ENCODE data around the gene GRIA3.
"Not testable (repeated sequence)": the region's sequence is repeated elsewhere in the genome, so short reads cannot be mapped to it uniquely, and the experiment has no call there.

Gene GRIA3

DNA sequence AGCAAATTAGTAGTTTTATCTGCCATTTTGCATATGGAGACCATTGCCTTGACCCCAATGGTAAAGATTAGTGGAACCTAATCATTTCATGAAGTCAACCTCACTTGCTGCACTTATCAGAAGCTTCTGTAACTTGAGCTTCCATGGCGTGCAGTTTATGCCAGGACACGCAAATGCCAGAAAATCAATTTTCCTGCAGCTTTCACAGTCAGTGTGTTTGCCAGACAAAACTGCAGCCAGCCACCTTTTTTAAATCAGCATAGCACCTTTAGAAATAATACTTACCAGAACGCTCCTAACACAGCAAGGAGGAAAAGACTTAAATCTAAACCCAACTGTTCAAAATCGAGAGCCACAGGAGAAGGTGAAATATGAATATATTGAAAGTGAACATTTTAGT, 265.3 kb downstream of the GRIA3 start:
- in situ Hi-C loops (cut with HindIII; ENCODE audit: low sequenced_read_pairs), result no loop called here

DNA sequence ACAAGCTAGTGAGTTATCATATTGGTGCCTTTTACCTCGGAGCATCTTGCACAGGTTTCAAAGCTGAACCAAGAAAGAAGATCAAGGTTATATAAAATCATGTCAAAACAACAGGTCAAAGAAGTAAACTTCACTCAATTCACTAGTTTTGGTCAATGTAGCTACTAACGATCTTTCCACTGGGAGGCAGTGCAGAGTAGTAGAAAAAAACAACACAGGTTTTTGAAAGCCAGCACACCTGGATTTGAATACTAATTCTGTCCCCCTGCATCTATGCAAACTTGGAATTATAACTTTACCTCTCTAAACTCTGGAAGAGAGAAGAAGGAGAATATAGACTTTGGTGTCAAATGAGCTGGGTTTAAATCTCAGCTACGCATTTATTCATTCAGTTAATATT, 266.1 kb downstream of the GRIA3 start:
- in situ Hi-C loops (cut with HindIII; ENCODE audit: low sequenced_read_pairs), result no loop called here

DNA sequence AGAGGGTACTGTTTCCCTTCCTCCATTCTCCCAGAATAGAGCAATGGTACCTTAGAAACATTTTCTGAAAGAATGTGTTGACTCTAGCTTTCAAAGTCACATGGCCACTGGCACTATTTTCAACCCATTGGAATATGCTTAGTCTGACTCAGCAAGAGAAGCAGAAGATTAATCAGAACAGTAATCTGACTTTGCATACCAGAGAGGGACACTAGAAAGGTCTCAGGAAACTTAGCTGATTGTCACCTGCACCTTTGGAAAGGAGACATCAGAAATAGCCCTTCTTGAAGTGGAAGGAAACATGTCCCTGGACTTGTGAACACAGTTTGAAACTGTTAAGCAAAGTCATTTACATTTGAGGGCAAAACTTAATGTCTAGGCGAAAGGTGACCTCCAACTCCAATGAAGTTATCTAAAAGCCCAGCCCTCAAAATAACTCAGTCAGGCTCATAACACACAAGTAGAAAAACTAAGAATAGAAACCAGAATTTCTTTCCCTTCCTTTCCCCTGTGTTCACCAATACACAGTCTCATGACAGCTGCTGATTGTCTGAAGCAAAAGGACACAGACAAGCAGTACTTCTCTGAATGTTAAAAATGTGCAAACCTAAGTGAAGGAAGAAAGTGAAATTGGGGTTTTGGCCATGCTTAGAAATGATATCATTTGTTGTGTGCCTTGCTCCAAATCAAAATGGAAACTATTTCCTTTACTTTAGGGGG, 270.8 kb downstream of the GRIA3 start:
- in situ Hi-C loops (cut with HindIII; ENCODE audit: low sequenced_read_pairs), result no loop called here

DNA sequence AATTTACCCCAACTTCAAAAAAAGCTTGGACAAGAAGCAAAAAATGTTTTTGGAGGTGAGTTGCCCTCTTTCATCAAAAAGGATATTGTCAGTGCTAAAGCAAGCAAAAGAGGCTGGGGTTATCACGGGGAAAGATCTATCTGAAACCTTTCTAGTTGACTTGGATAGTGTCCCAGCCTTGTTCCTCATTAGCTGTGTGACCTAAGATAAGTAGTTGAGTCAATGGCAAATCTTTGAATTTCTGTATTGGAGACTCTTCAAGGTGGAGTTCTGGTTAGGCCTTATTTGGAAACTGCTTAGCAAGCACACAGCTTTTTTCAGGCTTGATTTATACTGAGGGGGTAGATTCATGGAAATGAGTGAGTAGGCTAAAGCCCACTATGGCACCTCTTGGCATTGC, 271.6 kb downstream of the GRIA3 start:
- in situ Hi-C loops (cut with HindIII; ENCODE audit: low sequenced_read_pairs), result no loop called here

- in situ Hi-C loops (cut with HindIII; ENCODE audit: low sequenced_read_pairs), result no loop called here
Observed at GRCh38 chrX:123464709-123465108, 280.6 kb downstream of the GRIA3 start.

GRCh38 chrX:123468481-123468880, 284.4 kb downstream of the GRIA3 start:
- in situ Hi-C loops (cut with HindIII; ENCODE audit: low sequenced_read_pairs), result no loop called here

DNA sequence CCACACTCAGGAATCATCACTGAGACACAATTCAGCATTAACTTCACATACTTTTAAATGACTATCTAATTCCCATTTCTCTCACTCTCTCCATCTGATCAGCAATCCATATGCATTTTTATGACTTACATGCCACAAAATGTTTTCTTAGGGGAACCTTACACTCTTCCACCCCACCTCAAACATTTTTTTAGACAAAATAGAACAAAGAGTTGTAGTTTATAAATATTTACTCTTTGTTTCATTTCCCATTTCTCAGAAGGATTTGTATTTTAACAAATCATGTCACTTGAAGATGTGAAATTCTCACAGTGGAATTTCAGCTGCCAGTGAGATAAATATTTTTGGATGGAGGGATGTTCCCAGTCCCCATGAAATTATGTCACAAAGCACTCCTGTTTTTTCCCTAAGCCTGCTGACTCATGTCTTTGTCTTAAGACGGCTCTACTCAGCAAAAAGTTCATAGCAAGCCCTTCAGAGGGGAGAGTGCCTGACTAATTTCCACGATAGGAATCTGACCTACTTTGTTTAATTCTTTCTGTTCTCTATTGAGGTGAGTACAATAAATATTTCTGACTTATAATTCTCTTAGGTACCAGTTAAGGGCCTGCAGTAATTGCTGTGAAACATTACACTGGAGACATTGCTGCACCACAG, 291.1 kb downstream of the GRIA3 start:
- in situ Hi-C loops (cut with HindIII; ENCODE audit: low sequenced_read_pairs), result no loop called here

- in situ Hi-C loops (cut with HindIII; ENCODE audit: low sequenced_read_pairs), result no loop called here
Observed at GRCh38 chrX:123476611-123477219, 292.6 kb downstream of the GRIA3 start.

DNA sequence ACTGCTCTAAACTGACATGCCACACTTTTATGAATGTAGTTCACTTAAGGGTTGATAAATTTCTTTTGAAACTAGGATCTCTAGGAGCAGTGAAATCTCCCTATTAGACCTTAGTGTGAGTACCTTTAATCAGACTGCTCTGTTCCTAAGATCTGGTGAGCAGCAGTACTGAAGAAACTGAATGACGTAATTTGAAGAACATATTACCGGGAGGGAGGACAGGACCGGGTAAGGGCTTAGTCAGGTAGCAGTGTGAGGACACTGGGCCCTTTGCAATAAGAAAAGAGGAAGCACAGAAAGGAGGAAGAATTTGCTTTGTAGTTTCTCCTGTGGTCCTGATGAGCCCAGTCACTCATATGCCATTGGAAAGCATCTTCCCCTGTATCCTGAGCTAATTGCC, 293.6 kb downstream of the GRIA3 start:
- in situ Hi-C loops (cut with HindIII; ENCODE audit: low sequenced_read_pairs), result no loop called here

DNA sequence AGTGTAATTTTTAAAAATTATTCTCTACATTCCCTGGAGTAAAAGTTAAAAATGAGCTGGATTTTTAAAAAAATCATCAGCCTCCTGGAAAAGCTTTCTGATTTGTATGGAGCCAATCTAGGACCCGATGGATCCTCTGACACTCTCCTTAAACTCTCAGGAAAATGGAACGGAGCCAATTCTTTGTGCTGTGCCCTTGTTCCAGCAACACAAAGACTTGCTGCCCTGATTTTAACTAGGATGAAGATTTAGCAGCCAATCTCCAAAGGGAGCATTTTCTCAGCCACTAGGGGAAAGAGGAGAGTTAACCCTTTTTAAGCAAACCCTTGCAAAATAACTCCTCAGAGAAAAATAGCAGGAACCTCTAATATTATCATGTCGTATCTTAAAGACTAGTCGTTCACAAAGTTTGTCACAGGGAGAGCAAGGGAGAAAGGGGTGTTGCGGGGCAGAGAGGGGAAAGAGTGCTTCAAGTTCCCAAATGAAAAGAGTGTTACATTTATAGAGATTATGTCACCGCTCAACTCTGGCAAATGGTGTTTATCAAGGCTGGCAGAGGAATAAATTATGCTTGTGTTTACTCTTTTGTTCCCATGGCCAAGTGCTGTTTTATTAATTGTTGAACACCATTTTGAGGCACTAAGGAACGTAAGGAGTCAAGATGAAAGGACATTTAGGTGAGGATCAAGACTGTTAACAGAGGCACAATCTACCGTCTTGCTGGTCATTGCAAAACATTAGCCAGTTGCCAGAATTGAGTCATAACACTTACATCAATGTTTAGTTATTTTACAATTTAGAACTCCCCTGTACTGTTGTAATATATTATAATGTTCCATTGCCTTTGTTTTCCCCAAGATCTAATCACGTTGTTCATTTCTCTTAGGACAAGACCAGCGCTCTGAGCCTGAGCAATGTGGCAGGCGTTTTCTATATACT, 298.1 kb downstream of the GRIA3 start:
- in situ Hi-C loops (cut with HindIII; ENCODE audit: low sequenced_read_pairs), result no loop called here

- in situ Hi-C loops (cut with HindIII; ENCODE audit: low sequenced_read_pairs), result no loop called here
Observed at GRCh38 chrX:123486297-123486696, 302.2 kb downstream of the GRIA3 start.

DNA sequence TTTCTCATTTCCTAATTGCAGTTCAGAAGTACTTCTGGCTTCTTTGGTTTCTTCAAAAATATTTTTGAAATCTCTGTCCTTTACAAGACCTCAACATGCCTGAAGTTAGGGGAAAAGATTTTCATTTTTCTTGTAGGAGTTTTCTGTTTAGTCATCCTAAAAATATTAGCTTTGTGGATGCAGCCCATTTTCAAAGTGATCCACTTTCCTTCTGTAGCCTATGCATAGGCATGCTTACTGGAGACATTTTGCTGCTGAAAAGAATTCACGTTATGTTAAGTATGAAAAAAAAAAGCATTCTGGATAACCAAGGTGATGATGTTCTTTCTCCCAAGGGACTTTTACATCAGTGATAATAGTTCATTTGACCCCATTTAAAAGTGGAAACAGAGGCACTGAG, 303.2 kb downstream of the GRIA3 start:
- in situ Hi-C loops (cut with HindIII; ENCODE audit: low sequenced_read_pairs), result no loop called here

- in situ Hi-C loops (cut with HindIII; ENCODE audit: low sequenced_read_pairs), result no loop called here
Observed at GRCh38 chrX:123487669-123488068, 303.6 kb downstream of the GRIA3 start.

DNA sequence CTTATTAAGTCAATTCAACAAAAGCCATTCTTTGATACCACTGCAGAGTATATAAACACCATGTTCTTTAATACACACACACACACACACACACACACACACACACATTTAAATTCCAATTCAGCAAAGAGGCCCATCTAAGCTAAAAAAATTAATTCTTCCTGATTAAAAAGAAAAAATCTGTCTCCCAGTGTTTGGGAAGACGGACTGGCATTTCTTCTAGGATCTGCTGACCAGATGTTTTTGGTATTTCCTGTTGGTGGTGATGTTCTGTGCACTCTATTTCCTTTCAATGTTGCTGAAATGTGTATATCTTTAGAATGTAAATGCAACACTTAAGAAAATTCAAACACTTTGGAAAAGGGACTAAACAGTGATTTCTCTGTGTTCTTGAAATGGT, 304.9 kb downstream of the GRIA3 start:
- in situ Hi-C loops (cut with HindIII; ENCODE audit: low sequenced_read_pairs), result no loop called here

GRCh38 chrX:123493857-123494256, 309.8 kb downstream of the GRIA3 start:
- in situ Hi-C loops (cut with HindIII; ENCODE audit: low sequenced_read_pairs), result no loop called here

- in situ Hi-C loops (cut with HindIII; ENCODE audit: low sequenced_read_pairs), result no loop called here
Observed at GRCh38 chrX:123499787-123500186, 315.7 kb downstream of the GRIA3 start.

DNA sequence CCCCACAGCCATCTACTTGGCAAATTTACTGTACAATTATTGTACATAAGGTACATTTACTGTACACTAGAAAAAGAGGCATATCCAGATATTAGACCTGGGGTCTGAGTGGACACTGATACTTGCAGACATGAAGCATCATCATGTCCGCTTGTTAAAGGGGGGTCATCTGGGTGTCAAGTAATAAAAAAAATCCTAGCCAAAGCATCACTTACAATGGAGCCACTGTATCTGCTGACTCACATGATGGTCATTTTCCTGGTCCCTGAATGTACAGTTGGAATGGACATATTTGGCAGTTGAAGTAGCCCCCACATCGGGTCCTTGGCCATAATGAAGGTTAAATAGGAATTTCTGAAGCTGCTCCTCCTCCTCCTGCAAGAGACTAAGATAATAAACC, 320.0 kb downstream of the GRIA3 start:
- in situ Hi-C loops (cut with HindIII; ENCODE audit: low sequenced_read_pairs), result no loop called here

DNA sequence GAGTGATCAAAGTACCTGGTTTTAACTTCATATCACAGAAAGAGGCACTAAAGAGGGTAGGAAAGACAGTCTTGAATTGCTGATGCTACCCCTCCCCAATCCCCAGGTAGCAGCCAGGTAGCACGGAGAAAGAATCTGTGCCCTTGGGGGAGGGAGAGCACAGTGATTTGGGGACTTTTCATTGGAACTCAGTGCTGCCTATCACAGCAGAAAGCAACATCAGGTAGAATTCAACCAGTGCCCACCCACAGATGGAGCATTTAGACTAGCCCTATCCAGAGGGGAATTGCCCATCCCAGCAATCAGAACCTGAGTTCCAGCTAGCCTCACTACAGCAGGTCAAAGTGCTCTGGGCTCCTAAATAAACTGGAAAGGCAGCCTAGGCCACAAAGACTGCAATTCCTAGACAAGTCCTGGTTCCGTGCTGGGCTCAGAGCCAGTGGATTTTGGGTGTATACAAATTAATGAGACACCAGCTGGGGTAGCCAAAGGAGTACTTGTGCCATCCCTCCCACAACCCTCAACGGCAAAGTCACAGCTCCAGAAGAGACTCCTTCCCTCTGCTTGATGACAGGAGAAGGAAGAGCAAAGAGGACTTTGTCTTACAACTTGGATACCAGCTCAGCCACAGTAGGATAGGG, 320.7 kb downstream of the GRIA3 start:
- in situ Hi-C loops (cut with HindIII; ENCODE audit: low sequenced_read_pairs), result no loop called here

DNA sequence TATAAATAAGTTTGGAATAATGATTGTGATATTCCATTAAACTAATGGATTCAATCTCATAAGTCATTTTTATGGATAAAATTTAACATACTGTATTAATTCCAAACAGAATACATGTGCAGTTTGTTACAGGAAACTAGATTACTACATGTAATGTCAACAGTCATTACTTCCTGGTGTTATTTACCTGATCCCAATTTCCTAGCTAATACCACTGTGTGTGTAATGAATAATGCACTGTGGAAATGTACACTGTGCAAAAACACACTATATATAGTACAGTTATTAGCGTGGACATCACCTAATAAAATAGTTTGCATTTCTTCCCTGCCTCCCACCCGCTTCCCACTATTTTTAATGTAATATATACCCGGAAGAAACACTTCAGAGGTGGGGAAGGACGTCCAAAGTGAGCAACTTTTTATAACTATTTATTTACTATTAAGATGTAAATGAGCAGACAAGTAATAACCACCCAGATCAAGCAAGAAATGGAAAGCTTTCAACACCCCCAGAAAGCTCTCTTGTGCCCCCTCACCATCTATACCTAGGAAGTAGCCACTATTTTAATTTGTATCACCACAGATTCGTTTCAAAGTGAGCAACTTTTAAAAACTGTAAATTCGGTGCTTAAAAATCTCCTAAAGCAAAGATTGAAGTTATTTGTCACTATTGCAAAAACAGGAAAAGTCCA, 329.7 kb downstream of the GRIA3 start:
- in situ Hi-C loops (cut with HindIII; ENCODE audit: low sequenced_read_pairs), result no loop called here

- in situ Hi-C loops (cut with HindIII; ENCODE audit: low sequenced_read_pairs), result not testable (repeated sequence)
Observed at GRCh38 chrX:123514279-123514640, 330.2 kb downstream of the GRIA3 start.

All from DLD1 (cell line).